ENCODE results near the gene DCAF4L1.

DNA sequence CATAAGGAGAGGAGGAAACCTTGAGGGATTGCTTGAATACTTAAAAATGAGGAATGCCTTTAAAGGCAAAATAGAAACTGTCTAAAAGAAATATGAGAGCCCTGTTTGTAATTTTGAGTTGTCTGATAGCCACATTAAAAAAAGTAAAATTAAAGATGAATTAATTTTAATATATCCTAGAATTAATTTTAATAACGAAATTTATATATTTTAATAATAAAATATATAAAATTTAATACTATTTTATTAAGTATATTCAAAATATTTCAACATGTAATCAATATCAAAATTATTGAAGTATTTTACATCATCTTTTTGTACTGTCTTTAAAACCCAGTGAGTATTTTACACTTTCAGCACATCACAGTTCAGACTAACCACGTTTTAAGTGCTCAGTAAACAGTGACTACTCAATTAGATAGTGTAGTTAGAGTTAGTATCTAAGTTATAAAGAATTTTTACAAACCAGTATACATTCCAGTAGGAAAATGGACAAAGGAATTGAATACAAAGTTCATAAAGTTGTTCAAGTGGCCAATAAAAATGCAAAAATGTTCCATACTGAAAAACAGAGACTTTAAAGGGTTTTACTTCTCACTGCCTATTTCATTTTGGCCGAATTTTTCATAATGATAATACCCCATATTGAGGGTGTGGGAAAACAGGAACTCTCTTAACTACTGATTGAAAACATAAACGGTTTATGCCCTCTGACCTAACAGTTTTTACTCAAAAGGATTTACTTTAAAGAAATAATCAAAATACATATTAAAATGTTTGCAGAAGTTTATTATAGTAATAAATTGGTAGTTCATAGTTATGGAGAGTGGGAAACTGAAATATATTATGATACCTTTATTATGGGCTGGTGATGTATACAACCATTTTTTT, 11.7 kb downstream of the DCAF4L1 start:
- TF ChIP-seq, protein P1, sequence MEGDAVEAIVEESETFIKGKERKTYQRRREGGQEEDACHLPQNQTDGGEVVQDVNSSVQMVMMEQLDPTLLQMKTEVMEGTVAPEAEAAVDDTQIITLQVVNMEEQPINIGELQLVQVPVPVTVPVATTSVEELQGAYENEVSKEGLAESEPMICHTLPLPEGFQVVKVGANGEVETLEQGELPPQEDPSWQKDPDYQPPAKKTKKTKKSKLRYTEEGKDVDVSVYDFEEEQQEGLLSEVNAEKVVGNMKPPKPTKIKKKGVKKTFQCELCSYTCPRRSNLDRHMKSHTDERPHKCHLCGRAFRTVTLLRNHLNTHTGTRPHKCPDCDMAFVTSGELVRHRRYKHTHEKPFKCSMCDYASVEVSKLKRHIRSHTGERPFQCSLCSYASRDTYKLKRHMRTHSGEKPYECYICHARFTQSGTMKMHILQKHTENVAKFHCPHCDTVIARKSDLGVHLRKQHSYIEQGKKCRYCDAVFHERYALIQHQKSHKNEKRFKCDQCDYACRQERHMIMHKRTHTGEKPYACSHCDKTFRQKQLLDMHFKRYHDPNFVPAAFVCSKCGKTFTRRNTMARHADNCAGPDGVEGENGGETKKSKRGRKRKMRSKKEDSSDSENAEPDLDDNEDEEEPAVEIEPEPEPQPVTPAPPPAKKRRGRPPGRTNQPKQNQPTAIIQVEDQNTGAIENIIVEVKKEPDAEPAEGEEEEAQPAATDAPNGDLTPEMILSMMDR (conservative IDR thresholded peaks at IDR 0.05; ENCODE audit: low read depth, low read length), result no peak
- TF ChIP-seq POLR2A (IDR thresholded peaks at IDR 0.05; ENCODE audit: low read depth, low read length), result no peak
- TF ChIP-seq RFX5 (IDR thresholded peaks at IDR 0.05; ENCODE audit: low read depth, low read length), result no peak
- no peak for TF ChIP-seq CEBPB (IDR thresholded peaks at IDR 0.05; ENCODE audit: low read depth, low read length)
- TF ChIP-seq RCOR1 (IDR thresholded peaks at IDR 0.05; ENCODE audit: insufficient replicate concordance, low read length), result no peak
- TF ChIP-seq FOS (IDR thresholded peaks at IDR 0.05; ENCODE audit: low read depth, low read length), result no peak
- TF ChIP-seq, protein P2, sequence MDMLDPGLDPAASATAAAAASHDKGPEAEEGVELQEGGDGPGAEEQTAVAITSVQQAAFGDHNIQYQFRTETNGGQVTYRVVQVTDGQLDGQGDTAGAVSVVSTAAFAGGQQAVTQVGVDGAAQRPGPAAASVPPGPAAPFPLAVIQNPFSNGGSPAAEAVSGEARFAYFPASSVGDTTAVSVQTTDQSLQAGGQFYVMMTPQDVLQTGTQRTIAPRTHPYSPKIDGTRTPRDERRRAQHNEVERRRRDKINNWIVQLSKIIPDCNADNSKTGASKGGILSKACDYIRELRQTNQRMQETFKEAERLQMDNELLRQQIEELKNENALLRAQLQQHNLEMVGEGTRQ (IDR thresholded peaks at IDR 0.05; ENCODE audit: low read depth, low read length), result no peak
- TF ChIP-seq MAZ (IDR thresholded peaks at IDR 0.05; ENCODE audit: borderline replicate concordance, low read depth, low read length), result no peak

Measured in IMR-90 (cell line).